ENCODE data around the gene CYP27A1. TPM values are rescaled to one million over a fixed set of nuclear protein-coding genes. Genes with fewer than 3 reads are reported as not detected.

Gene CYP27A1
- total RNA-seq, 1 donor, result 10.8 TPM

GRCh38 chr2:218851286-218851685, 69.3 kb downstream of the CYP27A1 start:
- Histone ChIP-seq H3K4me1 (ENCODE audit: insufficient read depth, low read length) (peaks cover 10% of the 10 kb centered on the region), H3K4me3 (ENCODE audit: low read length) (no peak overlapping the region), H3K27me3 (ENCODE audit: insufficient read depth, low read length) (peaks cover 49% of the 10 kb centered on the region), H3K9me3 (ENCODE audit: low read depth, low read length) (no peaks in the 10 kb centered on the region)

- Histone ChIP-seq H3K4me1 (ENCODE audit: insufficient read depth, low read length) (peaks cover 10% of the 10 kb centered on the region), H3K9me3 (ENCODE audit: low read depth, low read length) (no peaks in the 10 kb centered on the region), H3K27me3 (ENCODE audit: insufficient read depth, low read length) (peaks cover 61% of the 10 kb centered on the region), H3K4me3 (ENCODE audit: low read length) (no peak overlapping the region)
These were observed 71.1 kb downstream of the CYP27A1 start for GRCh38 chr2:218852911-218853667.

GRCh38 chr2:218853766-218854165, 71.8 kb downstream of the CYP27A1 start:
- no peaks in the 10 kb centered on the region for H3K9me3 ChIP-seq (ENCODE audit: low read depth, low read length)
- peaks cover 10% of the 10 kb centered on the region for H3K4me1 ChIP-seq (ENCODE audit: insufficient read depth, low read length)
- H3K4me3 ChIP-seq (ENCODE audit: low read length), result no peak overlapping the region
- peaks cover 64% of the 10 kb centered on the region for H3K27me3 ChIP-seq (ENCODE audit: insufficient read depth, low read length)

GRCh38 chr2:218854860-218855259, 72.9 kb downstream of the CYP27A1 start:
- H3K4me1 ChIP-seq (ENCODE audit: insufficient read depth, low read length), result peaks cover 10% of the 10 kb centered on the region
- H3K9me3 ChIP-seq (ENCODE audit: low read depth, low read length), result no peaks in the 10 kb centered on the region
- H3K4me3 ChIP-seq (ENCODE audit: low read length), result no peak overlapping the region
- H3K27me3 ChIP-seq (ENCODE audit: insufficient read depth, low read length), result peaks cover 67% of the 10 kb centered on the region

- H3K27me3 ChIP-seq (ENCODE audit: insufficient read depth, low read length), result peaks cover 74% of the 10 kb centered on the region
- peaks cover 17% of the 10 kb centered on the region for H3K4me1 ChIP-seq (ENCODE audit: insufficient read depth, low read length)
- H3K4me3 ChIP-seq (ENCODE audit: low read length), result no peak overlapping the region
- H3K9me3 ChIP-seq (ENCODE audit: low read depth, low read length), result no peaks in the 10 kb centered on the region
These were observed 73.6 kb downstream of the CYP27A1 start for GRCh38 chr2:218855305-218856166.

- peaks cover 78% of the 10 kb centered on the region for H3K27me3 ChIP-seq (ENCODE audit: insufficient read depth, low read length)
- H3K4me1 ChIP-seq (ENCODE audit: insufficient read depth, low read length), result peaks cover 23% of the 10 kb centered on the region
- H3K4me3 ChIP-seq (ENCODE audit: low read length), result no peak overlapping the region
- H3K9me3 ChIP-seq (ENCODE audit: low read depth, low read length), result no peaks in the 10 kb centered on the region
These were observed 74.4 kb downstream of the CYP27A1 start for GRCh38 chr2:218856167-218856895.

GRCh38 chr2:218856896-218857243, 74.9 kb downstream of the CYP27A1 start:
- H3K27me3 ChIP-seq (ENCODE audit: insufficient read depth, low read length), result peaks cover 83% of the 10 kb centered on the region
- peaks cover 23% of the 10 kb centered on the region for H3K4me1 ChIP-seq (ENCODE audit: insufficient read depth, low read length)
- no peaks in the 10 kb centered on the region for H3K9me3 ChIP-seq (ENCODE audit: low read depth, low read length)
- H3K4me3 ChIP-seq (ENCODE audit: low read length), result no peak overlapping the region

- Histone ChIP-seq H3K4me3 (ENCODE audit: low read length) (no peak overlapping the region), H3K27me3 (ENCODE audit: insufficient read depth, low read length) (peaks cover 80% of the 10 kb centered on the region), H3K9me3 (ENCODE audit: low read depth, low read length) (no peaks in the 10 kb centered on the region), H3K4me1 (ENCODE audit: insufficient read depth, low read length) (peaks cover 23% of the 10 kb centered on the region)
These were observed 75.6 kb downstream of the CYP27A1 start for GRCh38 chr2:218857371-218858137.

GRCh38 chr2:218858138-218858445, 76.1 kb downstream of the CYP27A1 start:
- H3K27me3 ChIP-seq (ENCODE audit: insufficient read depth, low read length), result peaks cover 78% of the 10 kb centered on the region
- H3K4me1 ChIP-seq (ENCODE audit: insufficient read depth, low read length), result peaks cover 21% of the 10 kb centered on the region
- no peaks in the 10 kb centered on the region for H3K9me3 ChIP-seq (ENCODE audit: low read depth, low read length)
- no peak overlapping the region for H3K4me3 ChIP-seq (ENCODE audit: low read length)

GRCh38 chr2:218858671-218859555, 77.0 kb downstream of the CYP27A1 start:
- H3K4me1 ChIP-seq (ENCODE audit: insufficient read depth, low read length), result peaks cover 14% of the 10 kb centered on the region
- no peaks in the 10 kb centered on the region for H3K9me3 ChIP-seq (ENCODE audit: low read depth, low read length)
- H3K4me3 ChIP-seq (ENCODE audit: low read length), result no peak overlapping the region
- H3K27me3 ChIP-seq (ENCODE audit: insufficient read depth, low read length), result peaks cover 75% of the 10 kb centered on the region

- Histone ChIP-seq H3K27me3 (ENCODE audit: insufficient read depth, low read length) (peaks cover 70% of the 10 kb centered on the region), H3K9me3 (ENCODE audit: low read depth, low read length) (no peaks in the 10 kb centered on the region), H3K4me3 (ENCODE audit: low read length) (no peak within 1 kb of the TSS), H3K4me1 (ENCODE audit: insufficient read depth, low read length) (peaks cover 14% of the 10 kb centered on the region)
These were observed 77.6 kb downstream of the CYP27A1 start, which contains the start of gene WNT6 for GRCh38 chr2:218859556-218859987. Gene WNT6, plus strand, starts transcription at chr2:218859805. Its CDS starts 233 bp downstream, at chr2:218860038.

- Histone ChIP-seq H3K4me1 (ENCODE audit: insufficient read depth, low read length) (peaks cover 14% of the 10 kb centered on the region), H3K4me3 (ENCODE audit: low read length) (no peak overlapping the region), H3K27me3 (ENCODE audit: insufficient read depth, low read length) (peaks cover 64% of the 10 kb centered on the region), H3K9me3 (ENCODE audit: low read depth, low read length) (no peaks in the 10 kb centered on the region)
These were observed 78.3 kb downstream of the CYP27A1 start for GRCh38 chr2:218859988-218860831.

GRCh38 chr2:218860950-218861381, 79.0 kb downstream of the CYP27A1 start:
- no peak overlapping the region for H3K4me3 ChIP-seq (ENCODE audit: low read length)
- H3K4me1 ChIP-seq (ENCODE audit: insufficient read depth, low read length), result peaks cover 14% of the 10 kb centered on the region
- peaks cover 56% of the 10 kb centered on the region for H3K27me3 ChIP-seq (ENCODE audit: insufficient read depth, low read length)

More at GRCh38 chr2:218860950-218861381, 79.0 kb downstream of the CYP27A1 start:
- H3K9me3 ChIP-seq (ENCODE audit: low read depth, low read length), result no peaks in the 10 kb centered on the region

Measured in mononuclear cell (primary cell).